Ovary (tissue), 3 donors: Measurements from ENCODE around the gene ACKR2.

Source experiments
- POLR2A ChIP-seq: fragments of 450-650 bp; IDR thresholded peaks from one replicate; pipeline ENCODE4 v1.6.1; 2017; ENCODE audit warnings: antibody characterized with exemption, mild to moderate bottlenecking, moderate library complexity
- TF ChIP-seq, protein P1 (sequence below), 3 donors: fragments of 450-650 bp in 2 of 3; fragments of 200-600 bp in 1 of 3; IDR thresholded peaks; one replicate each; pipeline versions ENCODE4 v1.5.1 to v1.8.0; 2016 to 2022; ENCODE audit warnings: antibody characterized with exemption in 3 of 3, mild to moderate bottlenecking in 1 of 3
- donor health status: DM: no; HTN: no; CAD: no.

DNA sequence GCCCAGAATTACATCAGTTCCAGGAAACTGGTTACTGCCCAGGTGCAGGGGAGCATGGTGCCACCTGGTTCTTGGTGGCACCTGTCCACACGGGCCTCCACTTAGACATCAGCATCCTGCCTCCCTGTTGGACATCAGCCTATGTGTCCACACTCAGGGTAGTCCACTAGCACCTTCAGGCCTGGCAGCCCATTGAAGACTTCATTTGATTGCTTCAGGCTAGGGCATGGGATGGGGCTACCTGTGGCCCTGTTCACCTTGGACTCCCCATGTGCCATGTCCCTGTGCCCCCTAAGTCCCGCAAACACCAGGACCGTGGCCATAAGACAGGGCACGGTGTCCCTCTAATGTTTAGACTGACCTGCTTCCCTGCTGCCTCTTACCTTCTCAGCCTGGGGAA is 35.6 kb downstream of the ACKR2 start:
- TF ChIP-seq, protein P1, sequence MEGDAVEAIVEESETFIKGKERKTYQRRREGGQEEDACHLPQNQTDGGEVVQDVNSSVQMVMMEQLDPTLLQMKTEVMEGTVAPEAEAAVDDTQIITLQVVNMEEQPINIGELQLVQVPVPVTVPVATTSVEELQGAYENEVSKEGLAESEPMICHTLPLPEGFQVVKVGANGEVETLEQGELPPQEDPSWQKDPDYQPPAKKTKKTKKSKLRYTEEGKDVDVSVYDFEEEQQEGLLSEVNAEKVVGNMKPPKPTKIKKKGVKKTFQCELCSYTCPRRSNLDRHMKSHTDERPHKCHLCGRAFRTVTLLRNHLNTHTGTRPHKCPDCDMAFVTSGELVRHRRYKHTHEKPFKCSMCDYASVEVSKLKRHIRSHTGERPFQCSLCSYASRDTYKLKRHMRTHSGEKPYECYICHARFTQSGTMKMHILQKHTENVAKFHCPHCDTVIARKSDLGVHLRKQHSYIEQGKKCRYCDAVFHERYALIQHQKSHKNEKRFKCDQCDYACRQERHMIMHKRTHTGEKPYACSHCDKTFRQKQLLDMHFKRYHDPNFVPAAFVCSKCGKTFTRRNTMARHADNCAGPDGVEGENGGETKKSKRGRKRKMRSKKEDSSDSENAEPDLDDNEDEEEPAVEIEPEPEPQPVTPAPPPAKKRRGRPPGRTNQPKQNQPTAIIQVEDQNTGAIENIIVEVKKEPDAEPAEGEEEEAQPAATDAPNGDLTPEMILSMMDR (IDR thresholded peaks at IDR 0.05), result no peak
- TF ChIP-seq POLR2A, result no peak
